PC-3 (cell line): ENCODE results near the gene GGT5. TPM values are rescaled to one million over a fixed set of nuclear protein-coding genes. Genes with fewer than 3 reads are reported as not detected.

Source experiments
- ATAC-seq: fragments of 200-7000 bp; cut with Tn5 transposase; 2 replicates; pipeline ENCODE4 v1.9.1; 2020; ENCODE audit warnings: mild to moderate bottlenecking, moderate library complexity
- BruUV-seq: library from RNA; stranded (reverse); fragments of 400-500 nt; replicated peaks from 2 replicates; lab custom pipeline; 2021; lab: Mats Ljungman, UMichigan
- CTCF ChIA-PET: fragments of 300-600 bp; sonication (Branson Sonifier 250); formaldehyde crosslinking; loops from one replicate; lab custom pipeline; 2022; ENCODE audit warnings: antibody characterized with exemption; lab: Charles Lee
- POLR2A ChIA-PET: fragments of 300-600 bp; sonication (Branson Sonifier 250); formaldehyde crosslinking; loops from one replicate; lab custom pipeline; 2022; ENCODE audit warnings: antibody characterized with exemption; ENCODE audit not compliant: unreplicated experiment; lab: Charles Lee
- DNase-seq: peaks from one replicate; pipeline ENCODE4 v3.0.0-alpha.2; 2015
- H2AFZ ChIP-seq: fragments of 300-600 bp; sonication (generic); 2 replicates; pipeline ENCODE4 v1.6.0; 2016; ENCODE audit warnings: antibody characterized with exemption, low read length
- H3F3A ChIP-seq: fragments of 300-600 bp; sonication (generic); one replicate; pipeline ENCODE4 v1.6.0; 2017; ENCODE audit warnings: antibody characterized with exemption, low read length, control low read depth, mild to moderate bottlenecking; ENCODE audit not compliant: unreplicated experiment
- H3K27ac ChIP-seq: fragments of 300-600 bp; sonication (generic); 2 replicates; pipeline ENCODE4 v1.5.1; 2016; ENCODE audit warnings: mild to moderate bottlenecking, low read length
- H3K27me3 ChIP-seq: fragments of 300-600 bp; sonication (generic); 2 replicates; pipeline ENCODE4 v1.6.1; 2016; ENCODE audit warnings: low read length, mixed read lengths
- H3K36me3 ChIP-seq: fragments of 300-600 bp; sonication (generic); 2 replicates; pipeline ENCODE4 v1.6.1; 2016; ENCODE audit warnings: low read depth, mixed run types, low read length, mixed read lengths
- H3K4me1 ChIP-seq: fragments of 300-600 bp; sonication (generic); 2 replicates; pipeline ENCODE4 v1.5.1; 2016; ENCODE audit warnings: low read length; ENCODE audit not compliant: insufficient read depth
- H3K4me2 ChIP-seq: fragments of 300-600 bp; sonication (generic); 2 replicates; pipeline ENCODE4 v1.6.0; 2016; ENCODE audit warnings: low read length
- H3K4me3 ChIP-seq: fragments of 300-600 bp; sonication (generic); 2 replicates; pipeline ENCODE4 v1.5.1; 2016; ENCODE audit warnings: mild to moderate bottlenecking, low read length, mixed read lengths
- H3K79me2 ChIP-seq: fragments of 300-600 bp; sonication (generic); 2 replicates; pipeline ENCODE4 v1.6.1; 2017; ENCODE audit warnings: low read length, mixed read lengths
- H3K9ac ChIP-seq: fragments of 300-600 bp; sonication (generic); 2 replicates; pipeline ENCODE4 v1.6.0; 2016; ENCODE audit warnings: mild to moderate bottlenecking, low read length
- H3K9me2 ChIP-seq: fragments of 300-600 bp; sonication (generic); replicated peaks from 2 replicates; pipeline ENCODE4 v1.6.1; 2016; ENCODE audit warnings: mixed run types, low read length, mixed read lengths
- H3K9me3 ChIP-seq: fragments of 300-600 bp; sonication (generic); 2 replicates; pipeline ENCODE4 v1.6.1; 2016; ENCODE audit warnings: low read length, mixed read lengths
- H4K20me1 ChIP-seq: fragments of 300-600 bp; sonication (generic); 2 replicates; pipeline ENCODE4 v1.6.1; 2016; ENCODE audit warnings: low read length, mixed read lengths
- CTCF ChIP-seq: fragments of 300-600 bp; sonication (generic); conservative IDR thresholded peaks from 2 replicates; pipeline ENCODE4 v1.5.1; 2017; ENCODE audit warnings: antibody characterized with exemption, low read depth, mild to moderate bottlenecking, low read length
- EZH2 ChIP-seq: fragments of 300-600 bp; sonication (generic); IDR thresholded peaks from one replicate; pipeline ENCODE4 v1.6.1; 2017; ENCODE audit warnings: antibody characterized with exemption, mild to moderate bottlenecking, low read length; ENCODE audit not compliant: unreplicated experiment
- EZH2phosphoT487 ChIP-seq: fragments of 300-600 bp; sonication (generic); IDR thresholded peaks from 2 replicates; pipeline ENCODE4 v1.6.1; 2018; ENCODE audit warnings: mild to moderate bottlenecking, antibody characterized with exemption, low read length, borderline replicate concordance
- intact Hi-C: fragments of 100-400 bp; cut with micrococcal nuclease; formaldehyde crosslinking; loops from 2 replicates; pipeline ENCODE4 v1.9.0; 2023
- total RNA-seq: library from RNA; depleted of rRNA; stranded (reverse); fragments of >200 nt; gene quantifications from 2 replicates; pipeline ENCODE4 v1.2.3, GENCODE V29; 2014

GGT5 gene
- total RNA-seq, 1 experiment from 2014 or later: 0.04 TPM

GRCh38 chr22:24177045-24177444, 67.8 kb downstream of the GGT5 start:
- Histone ChIP-seq H3K27ac (no peak overlapping the region), H3K4me3 (no peak overlapping the region), H3K36me3 (no peaks in the 10 kb centered on the region), H3K9me3 (no peaks in the 10 kb centered on the region), H3K4me2 (no peak overlapping the region), H3K9ac (no peak overlapping the region), H3K4me1 (no peaks in the 10 kb centered on the region), H3K79me2 (no peaks in the 10 kb centered on the region), H2AFZ (no peak overlapping the region), H4K20me1 (no peaks in the 10 kb centered on the region), H3F3A (no peaks in the 10 kb centered on the region), H3K9me2 (no peaks in the 10 kb centered on the region), H3K27me3 (no peaks in the 10 kb centered on the region)
- ATAC-seq: no peak
- ChIA-PET CTCF (no interaction called here), POLR2A (no interaction called here)
- BruUV-seq: no TSS peak
- intact Hi-C loops: loop anchor here (10.0 kb wide), 1 partner anchor 222 kb away; no protein-coding TSS in a partner anchor
- no peak for DNase-seq
- TF ChIP-seq CTCF: no peak
- TF ChIP-seq EZH2phosphoT487: no peak
- TF ChIP-seq EZH2: no peak

GRCh38 chr22:24176630-24177029, 68.3 kb downstream of the GGT5 start:
- CTCF ChIA-PET: no interaction called here
- no peak for TF ChIP-seq CTCF
- TF ChIP-seq EZH2phosphoT487: no peak
- no peak for TF ChIP-seq EZH2
- intact Hi-C loops: loop anchor here (10.0 kb wide), 1 partner anchor 222 kb away; no protein-coding TSS in a partner anchor
- H3K4me1 ChIP-seq: no peaks in the 10 kb centered on the region
- no peaks in the 10 kb centered on the region for H3K27me3 ChIP-seq
- no peaks in the 10 kb centered on the region for H4K20me1 ChIP-seq
- H3K9me3 ChIP-seq: no peaks in the 10 kb centered on the region
- H3K4me3 ChIP-seq: no peak overlapping the region
- no peak overlapping the region for H3K4me2 ChIP-seq
- no peaks in the 10 kb centered on the region for H3K9me2 ChIP-seq
- no peaks in the 10 kb centered on the region for H3K79me2 ChIP-seq
- no TSS peak for BruUV-seq
- no peak overlapping the region for H2AFZ ChIP-seq
- H3F3A ChIP-seq: no peaks in the 10 kb centered on the region
- H3K9ac ChIP-seq: no peak overlapping the region
- ATAC-seq (no peak), DNase-seq (no peak)
- POLR2A ChIA-PET: no interaction called here
- H3K27ac ChIP-seq: no peak overlapping the region
- H3K36me3 ChIP-seq: no peaks in the 10 kb centered on the region

GRCh38 chr22:24176040-24176439, 68.8 kb downstream of the GGT5 start:
- Histone ChIP-seq H3K27ac (no peak overlapping the region), H4K20me1 (no peaks in the 10 kb centered on the region), H3K79me2 (no peaks in the 10 kb centered on the region), H3F3A (no peaks in the 10 kb centered on the region), H3K36me3 (no peaks in the 10 kb centered on the region), H3K4me3 (no peak overlapping the region), H3K9me3 (no peaks in the 10 kb centered on the region), H2AFZ (no peak overlapping the region), H3K4me2 (no peak overlapping the region), H3K4me1 (no peaks in the 10 kb centered on the region), H3K9me2 (no peaks in the 10 kb centered on the region), H3K9ac (no peak overlapping the region), H3K27me3 (no peaks in the 10 kb centered on the region)
- no peak for ATAC-seq
- ChIA-PET POLR2A (no interaction called here), CTCF (no interaction called here)
- DNase-seq: no peak
- no peak for TF ChIP-seq EZH2
- no peak for TF ChIP-seq EZH2phosphoT487
- no peak for TF ChIP-seq CTCF
- BruUV-seq: no TSS peak
- intact Hi-C loops: loop anchor here (10.0 kb wide), 1 partner anchor 221 kb away; no protein-coding TSS in a partner anchor
